ENCODE data around the gene STOM.
A peak's percentile ranks its signal among the peaks of the same experiment; 100 is the strongest.
"Not testable (repeated sequence)": the region's sequence is repeated elsewhere in the genome, so short reads cannot be mapped to it uniquely, and the experiment has no call there.

The STOM gene

DNA sequence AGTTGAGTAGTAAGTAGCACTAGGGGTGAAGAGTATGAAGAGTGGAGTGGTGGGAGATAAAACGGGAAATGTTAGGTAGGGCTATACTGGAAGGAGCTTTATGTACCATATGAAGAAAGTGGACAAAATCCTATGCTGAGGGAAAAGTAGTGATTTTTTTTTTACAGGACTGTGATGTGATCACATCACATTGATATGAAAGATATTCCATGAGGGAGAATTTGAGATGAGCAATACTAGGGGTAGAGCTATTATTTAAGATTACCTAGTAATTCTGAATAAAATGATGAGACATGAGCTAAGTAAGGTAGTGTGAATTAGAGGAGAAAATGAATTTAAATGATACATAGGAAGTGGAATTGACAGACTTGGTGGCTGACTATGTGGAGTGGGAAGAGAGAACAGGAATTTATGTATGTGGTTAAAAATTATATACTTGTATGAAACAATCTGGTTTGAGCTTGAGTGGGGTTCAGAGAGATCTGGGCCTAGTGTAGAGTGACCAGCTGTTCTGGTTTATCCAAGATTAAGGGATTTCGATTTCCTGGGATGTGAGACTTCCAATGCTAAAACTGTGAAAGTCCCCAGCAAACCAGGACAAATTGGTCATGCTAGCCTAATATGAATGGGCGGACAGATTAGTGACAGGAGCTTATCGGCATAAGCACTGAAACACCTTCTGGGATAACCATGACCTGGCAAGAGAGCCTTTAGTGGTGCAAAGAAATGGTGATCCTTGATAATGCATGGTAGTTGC lies 29.3 kb upstream of the STOM start:
- Histone ChIP-seq H3K27me3 (no peaks in the 10 kb centered on the region), H3K4me3 (ENCODE audit: low read depth in 1 of 2, low read length in 1 of 2) (no peak overlapping the region), H3K36me3 (no peaks in the 10 kb centered on the region), H3K9me3 (no peaks in the 10 kb centered on the region), H3K27ac (peak overlapping the region; percentile 56), H3K4me1 (ENCODE audit: control insufficient read depth in 1 of 2, insufficient read depth in 1 of 2, low read depth in 1 of 2, low read length in 1 of 2) (peaks cover 39 to 41% of the 10 kb centered on the region in 2 experiments)
- no peak for TF ChIP-seq CTCF (IDR thresholded peaks at IDR 0.05)

DNA sequence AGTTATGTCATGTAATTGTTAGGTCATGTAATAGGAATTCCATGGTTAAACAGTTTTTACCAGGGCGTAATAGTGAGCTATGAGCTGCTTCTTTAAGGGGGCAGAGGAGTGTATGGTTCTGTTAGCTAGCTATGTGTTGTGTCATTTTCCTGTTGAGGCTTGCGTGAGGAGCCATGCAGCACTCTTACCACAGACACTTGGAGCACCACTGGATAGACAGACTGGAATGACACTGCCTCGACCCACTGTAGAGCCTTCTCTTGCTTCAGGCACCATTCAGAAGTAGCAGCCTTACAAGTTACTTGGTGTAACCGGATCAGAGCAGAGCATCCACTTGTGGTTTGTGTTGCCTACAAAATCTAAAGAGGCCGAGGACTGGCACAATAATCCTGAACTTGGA lies 28.3 kb upstream of the STOM start:
- no peak for TF ChIP-seq CTCF (IDR thresholded peaks at IDR 0.05)
- no peak overlapping the region for H3K4me3 ChIP-seq (ENCODE audit: low read depth in 1 of 2, low read length in 1 of 2)
- peak overlapping the region; percentile 56 for H3K27ac ChIP-seq
- no peaks in the 10 kb centered on the region for H3K9me3 ChIP-seq
- H3K36me3 ChIP-seq, result no peaks in the 10 kb centered on the region
- H3K27me3 ChIP-seq, result no peaks in the 10 kb centered on the region
- peaks cover 48 to 50% of the 10 kb centered on the region in 2 experiments for H3K4me1 ChIP-seq (ENCODE audit: control insufficient read depth in 1 of 2, insufficient read depth in 1 of 2, low read depth in 1 of 2, low read length in 1 of 2)

- H3K9me3 ChIP-seq; H3K4me3 ChIP-seq (ENCODE audit: low read depth in 1 of 2, low read length in 1 of 2); H3K36me3 ChIP-seq; H3K27ac ChIP-seq; H3K27me3 ChIP-seq: not testable (repeated sequence)
- peaks cover 55 to 58% of the 10 kb centered on the region in 2 experiments for H3K4me1 ChIP-seq (ENCODE audit: control insufficient read depth in 1 of 2, insufficient read depth in 1 of 2, low read depth in 1 of 2, low read length in 1 of 2)
Observed at GRCh38 chr9:121397277-121397676, 27.2 kb upstream of the STOM start.

DNA sequence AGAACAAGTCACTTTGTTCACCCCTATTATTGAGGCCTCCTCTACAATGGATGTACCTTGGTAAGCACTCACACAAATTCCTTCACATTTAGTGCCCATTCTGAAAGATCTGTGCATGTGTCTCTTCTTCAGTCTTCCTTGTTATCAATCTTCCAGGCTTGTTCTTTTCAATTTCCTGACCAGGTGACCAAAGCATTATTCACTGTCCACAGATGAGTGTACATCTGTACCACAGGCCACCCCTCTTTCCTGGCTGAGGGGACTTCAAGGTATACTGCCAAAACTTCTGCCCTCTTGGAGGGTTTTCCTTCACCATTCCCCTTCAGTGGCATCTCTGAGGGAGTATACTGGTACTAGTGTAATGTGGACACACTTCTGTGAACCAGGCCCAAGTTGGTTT lies 25.5 kb upstream of the STOM start:
- H3K4me1 ChIP-seq (ENCODE audit: control insufficient read depth in 1 of 2, insufficient read depth in 1 of 2, low read depth in 1 of 2, low read length in 1 of 2), result peaks cover 55 to 58% of the 10 kb centered on the region in 2 experiments
- no peak overlapping the region for H3K4me3 ChIP-seq (ENCODE audit: low read depth in 1 of 2, low read length in 1 of 2)
- H3K27ac ChIP-seq, result peak overlapping the region; percentile 51
- TF ChIP-seq CTCF (IDR thresholded peaks at IDR 0.05), result no peak
- no peaks in the 10 kb centered on the region for H3K27me3 ChIP-seq
- H3K9me3 ChIP-seq, result no peaks in the 10 kb centered on the region
- no peaks in the 10 kb centered on the region for H3K36me3 ChIP-seq

- TF ChIP-seq CTCF (IDR thresholded peaks at IDR 0.05), result no peak
- peak overlapping the region; percentile 51 for H3K27ac ChIP-seq
Observed at GRCh38 chr9:121394292-121394691, 24.2 kb upstream of the STOM start.

GRCh38 chr9:121393318-121393717 lies 23.3 kb upstream of the STOM start:
- peaks cover 33 to 44% of the 10 kb centered on the region in 2 experiments for H3K4me1 ChIP-seq (ENCODE audit: control insufficient read depth in 1 of 2, insufficient read depth in 1 of 2, low read depth in 1 of 2, low read length in 1 of 2)
- H3K9me3 ChIP-seq, result no peaks in the 10 kb centered on the region
- no peak overlapping the region for H3K4me3 ChIP-seq (ENCODE audit: low read depth in 1 of 2, low read length in 1 of 2)
- H3K27ac ChIP-seq, result peak overlapping the region; percentile 51
- H3K27me3 ChIP-seq, result no peaks in the 10 kb centered on the region
- no peaks in the 10 kb centered on the region for H3K36me3 ChIP-seq
- TF ChIP-seq CTCF (IDR thresholded peaks at IDR 0.05), result no peak

More at GRCh38 chr9:121394292-121394691, 24.2 kb upstream of the STOM start:
- no peaks in the 10 kb centered on the region for H3K9me3 ChIP-seq
- no peaks in the 10 kb centered on the region for H3K36me3 ChIP-seq
- H3K27me3 ChIP-seq, result no peaks in the 10 kb centered on the region
- H3K4me1 ChIP-seq (ENCODE audit: control insufficient read depth in 1 of 2, insufficient read depth in 1 of 2, low read depth in 1 of 2, low read length in 1 of 2), result peaks cover 43 to 53% of the 10 kb centered on the region in 2 experiments
- H3K4me3 ChIP-seq (ENCODE audit: low read depth in 1 of 2, low read length in 1 of 2), result peak overlapping the region in 1 of 2 experiments; percentile 29

All from neutrophil (primary cell).